ENCODE measurements around the gene MAP2K6.

The MAP2K6 gene

GRCh38 chr17:69414408-69415274 is at the start of gene MAP2K6:
TSS of gene MAP2K6 (plus strand) at chr17:69414697. CDS start at chr17:69414985, 288 bp downstream.
- peak; percentile 92 for DNase-seq (ENCODE audit: low spot score)

GRCh38 chr17:69367298-69367697 is 47.2 kb upstream of the MAP2K6 start:
- no peak for DNase-seq (ENCODE audit: low spot score)

- DNase-seq (ENCODE audit: low spot score) = no peak
These were observed 41.4 kb upstream of the MAP2K6 start for GRCh38 chr17:69373069-69373468.

- no peak for DNase-seq (ENCODE audit: low spot score)
These were observed 39.3 kb upstream of the MAP2K6 start for GRCh38 chr17:69375229-69375628.

- DNase-seq (ENCODE audit: low spot score) = no peak
These were observed 25.6 kb upstream of the MAP2K6 start for GRCh38 chr17:69388822-69389442.

GRCh38 chr17:69390795-69391501 is 23.5 kb upstream of the MAP2K6 start:
- no peak for DNase-seq (ENCODE audit: low spot score)

- DNase-seq (ENCODE audit: low spot score) = no peak
These were observed 13.2 kb upstream of the MAP2K6 start for GRCh38 chr17:69401251-69401650.

- no peak for DNase-seq (ENCODE audit: low spot score)
These were observed 12.4 kb upstream of the MAP2K6 start for GRCh38 chr17:69402052-69402451.

GRCh38 chr17:69404399-69404798 is 10.1 kb upstream of the MAP2K6 start:
- DNase-seq (ENCODE audit: low spot score) = no peak

GRCh38 chr17:69405096-69405495 is 9.4 kb upstream of the MAP2K6 start:
- DNase-seq (ENCODE audit: low spot score) = no peak

- DNase-seq (ENCODE audit: low spot score) = no peak
These were observed 7.6 kb upstream of the MAP2K6 start for GRCh38 chr17:69406941-69407340.

- DNase-seq (ENCODE audit: low spot score) = no peak
These were observed 6.7 kb upstream of the MAP2K6 start for GRCh38 chr17:69407759-69408158.

- no peak for DNase-seq (ENCODE audit: low spot score)
These were observed 3.8 kb upstream of the MAP2K6 start for GRCh38 chr17:69410671-69411070.

- no peak for DNase-seq (ENCODE audit: low spot score)
These were observed 2.7 kb upstream of the MAP2K6 start for GRCh38 chr17:69411766-69412165.

- no peak for DNase-seq (ENCODE audit: low spot score)
These were observed 2.2 kb upstream of the MAP2K6 start for GRCh38 chr17:69412251-69412671.

GRCh38 chr17:69415431-69415830 is 934 bp downstream of the MAP2K6 start:
- DNase-seq (ENCODE audit: low spot score) = no peak

GRCh38 chr17:69417545-69418483 is 3.3 kb downstream of the MAP2K6 start:
- DNase-seq (ENCODE audit: low spot score) = no peak

- no peak for DNase-seq (ENCODE audit: low spot score)
These were observed 4.0 kb downstream of the MAP2K6 start for GRCh38 chr17:69418535-69418934.

GRCh38 chr17:69423450-69423849 is 9.0 kb downstream of the MAP2K6 start:
- no peak for DNase-seq (ENCODE audit: low spot score)

GRCh38 chr17:69424287-69425041 is 10.0 kb downstream of the MAP2K6 start:
- DNase-seq (ENCODE audit: low spot score) = no peak

- no peak for DNase-seq (ENCODE audit: low spot score)
These were observed 11.5 kb downstream of the MAP2K6 start for GRCh38 chr17:69425978-69426377.
